Upper lobe of left lung (tissue), 6 donors: ENCODE measurements around the gene LRTM2. TPM values are rescaled to one million over a fixed set of nuclear protein-coding genes. Genes with fewer than 3 reads are reported as not detected.

Experiments
- ATAC-seq, 2 donors: fragments of 200-7000 bp; cut with Tn5 transposase; one replicate each; pipeline ENCODE4 v1.9.1; 2022; ENCODE audit warnings: mild to moderate bottlenecking in 2 of 2, moderate library complexity in 2 of 2; ENCODE audit not compliant: low FRiP score in 2 of 2
- DNase-seq, 2 donors: peaks; one replicate each; pipeline ENCODE4 v3.0.0-alpha.2; 2019 to 2020
- H3K27ac ChIP-seq, 4 donors: fragments of 200-600 bp; sonication (generic); one replicate each; pipeline ENCODE4 v1.5.1; 2016 to 2019
- H3K27me3 ChIP-seq, 4 donors: fragments of 200-600 bp; sonication (generic); one replicate each; pipeline ENCODE4 v1.5.1; 2017 to 2019
- H3K36me3 ChIP-seq, 4 donors: fragments of 200-600 bp; sonication (generic); one replicate each; pipeline ENCODE4 v1.5.1; 2016 to 2019
- H3K4me1 ChIP-seq, 4 donors: fragments of 200-600 bp; sonication (generic); one replicate each; pipeline ENCODE4 v1.5.1; 2018 to 2019
- H3K4me3 ChIP-seq, 4 donors: fragments of 200-600 bp; sonication (generic); one replicate each; pipeline ENCODE4 v1.5.1; 2017 to 2019; ENCODE audit warnings: mild to moderate bottlenecking in 2 of 4, moderate library complexity in 1 of 4
- H3K9me3 ChIP-seq, 4 donors: fragments of 200-600 bp; sonication (generic); one replicate each; pipeline ENCODE4 v1.5.1; 2018 to 2019
- EP300 ChIP-seq, 4 donors: sonication (generic); formaldehyde crosslinking; IDR thresholded peaks; one replicate each; pipeline ENCODE4 v1.5.1; 2017; ENCODE audit warnings: antibody characterized with exemption in 4 of 4, control low read depth in 2 of 4
- POLR2A ChIP-seq, 4 donors: fragments of 450-650 bp; IDR thresholded peaks; one replicate each; pipeline ENCODE4 v1.5.1; 2016 to 2017; ENCODE audit warnings: antibody characterized with exemption in 4 of 4, mild to moderate bottlenecking in 2 of 4
- POLR2AphosphoS5 ChIP-seq, 2 donors: sonication (generic); formaldehyde crosslinking; IDR thresholded peaks; one replicate each; pipeline ENCODE4 v1.5.1; 2017; ENCODE audit warnings: antibody characterized with exemption in 2 of 2
- WGBS, 2 donors: methylation state at CpG; one replicate each; pipeline ENCODE4 v1.1.5; 2017 to 2018; 5-methylcytosine and 5-hydroxymethylcytosine counted together
- total RNA-seq, 6 donors: library from RNA; depleted of rRNA in 4 of 6; stranded (reverse); fragments of >200 nt in 4 of 6; gene quantifications; one replicate each; pipeline versions ENCODE4 v1.1.0 to v1.2.1, GENCODE V29; 2016 to 2021
- TF ChIP-seq, protein P1 (sequence below), 6 experiments: fragments of 450-650 bp in 4 of 6; fragments of 200-600 bp in 2 of 6; sonication (generic) in 2 of 6; IDR thresholded peaks; one replicate each; pipeline ENCODE4 v1.5.1; 2016 to 2019; ENCODE audit warnings: antibody characterized with exemption in 6 of 6
- donor health status: DM: no; HTN: no; CAD: no; lungs with moderate emphysema.
- donor health status: DM: no; HTN: yes; CAD: no; lungs with severe emphysema.

The LRTM2 gene
- total RNA-seq, 6 donors from 2014 or later, result not detected

DNA sequence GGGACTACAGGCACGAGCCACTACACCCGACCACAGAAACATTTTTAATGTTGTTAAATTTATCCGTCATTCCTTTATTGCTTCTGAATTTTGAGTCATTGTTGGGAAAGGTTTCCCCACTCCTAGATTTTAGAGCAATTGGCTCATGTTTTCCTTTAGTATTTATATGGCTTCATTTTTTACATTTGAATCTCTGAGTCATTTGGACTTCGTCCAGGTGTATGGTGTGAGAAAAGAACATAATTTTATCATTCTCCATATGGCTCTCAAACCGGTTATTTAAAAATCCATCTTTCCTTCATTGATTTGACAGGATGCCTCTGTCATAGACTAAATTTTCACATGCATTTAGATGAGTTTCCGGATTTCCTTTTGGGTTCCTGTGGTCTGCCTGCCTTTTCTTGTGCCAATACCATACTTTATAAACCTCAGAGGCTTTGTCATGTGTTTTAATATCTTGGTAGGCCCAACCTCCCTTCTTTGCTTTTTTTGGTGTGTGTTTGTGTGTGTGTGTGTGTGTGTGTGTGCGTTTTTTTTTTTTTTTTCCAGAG is 30.9 kb downstream of the LRTM2 start:
- no peaks in the 10 kb centered on the region for H3K27me3 ChIP-seq
- H3K4me1 ChIP-seq, result no peaks in the 10 kb centered on the region
- 71 to 76% methylated on average over 7 of the region's 7 CpGs for WGBS, 2 donors
- H3K27ac ChIP-seq, result no peak overlapping the region
- no peak for ATAC-seq
- no peak for DNase-seq
- no peak overlapping the region for H3K4me3 ChIP-seq
- TF ChIP-seq, protein P1, sequence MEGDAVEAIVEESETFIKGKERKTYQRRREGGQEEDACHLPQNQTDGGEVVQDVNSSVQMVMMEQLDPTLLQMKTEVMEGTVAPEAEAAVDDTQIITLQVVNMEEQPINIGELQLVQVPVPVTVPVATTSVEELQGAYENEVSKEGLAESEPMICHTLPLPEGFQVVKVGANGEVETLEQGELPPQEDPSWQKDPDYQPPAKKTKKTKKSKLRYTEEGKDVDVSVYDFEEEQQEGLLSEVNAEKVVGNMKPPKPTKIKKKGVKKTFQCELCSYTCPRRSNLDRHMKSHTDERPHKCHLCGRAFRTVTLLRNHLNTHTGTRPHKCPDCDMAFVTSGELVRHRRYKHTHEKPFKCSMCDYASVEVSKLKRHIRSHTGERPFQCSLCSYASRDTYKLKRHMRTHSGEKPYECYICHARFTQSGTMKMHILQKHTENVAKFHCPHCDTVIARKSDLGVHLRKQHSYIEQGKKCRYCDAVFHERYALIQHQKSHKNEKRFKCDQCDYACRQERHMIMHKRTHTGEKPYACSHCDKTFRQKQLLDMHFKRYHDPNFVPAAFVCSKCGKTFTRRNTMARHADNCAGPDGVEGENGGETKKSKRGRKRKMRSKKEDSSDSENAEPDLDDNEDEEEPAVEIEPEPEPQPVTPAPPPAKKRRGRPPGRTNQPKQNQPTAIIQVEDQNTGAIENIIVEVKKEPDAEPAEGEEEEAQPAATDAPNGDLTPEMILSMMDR (IDR thresholded peaks at IDR 0.05), result no peak
- TF ChIP-seq EP300 (IDR thresholded peaks at IDR 0.05), result no peak
- TF ChIP-seq POLR2A (IDR thresholded peaks at IDR 0.05), result no peak
- TF ChIP-seq POLR2AphosphoS5 (IDR thresholded peaks at IDR 0.05), result no peak
- peaks cover 0 to 12% (median 6%) of the 10 kb centered on the region in 4 donors for H3K9me3 ChIP-seq
- H3K36me3 ChIP-seq, result no peaks in the 10 kb centered on the region

DNA sequence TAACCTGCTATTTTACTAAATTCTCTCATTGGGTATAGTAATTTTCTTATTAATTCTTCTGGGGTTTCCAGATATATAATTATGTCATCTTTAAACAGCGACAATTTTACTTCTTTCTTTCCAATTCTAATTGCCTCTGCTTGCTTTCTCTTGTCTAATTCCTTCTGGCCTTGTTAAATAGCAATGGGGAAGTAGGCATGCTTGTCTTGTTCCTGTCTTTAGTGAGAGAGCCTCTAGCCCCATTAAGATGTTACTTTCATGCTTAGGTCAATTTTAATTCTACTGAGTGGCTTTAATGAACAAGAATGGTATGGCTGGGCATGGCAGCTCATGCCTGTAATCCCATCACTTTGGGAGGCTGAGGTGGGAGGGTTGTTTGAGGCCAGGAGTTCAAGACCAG is 31.7 kb downstream of the LRTM2 start:
- H3K4me1 ChIP-seq, result no peaks in the 10 kb centered on the region
- ATAC-seq, result no peak
- WGBS, 2 donors, result 81 to 84% methylated on average over 1 of the region's 1 CpG
- no peaks in the 10 kb centered on the region for H3K27me3 ChIP-seq
- no peak for TF ChIP-seq EP300 (IDR thresholded peaks at IDR 0.05)
- TF ChIP-seq, protein P1 (IDR thresholded peaks at IDR 0.05), result no peak
- TF ChIP-seq POLR2A (IDR thresholded peaks at IDR 0.05), result no peak
- no peak for TF ChIP-seq POLR2AphosphoS5 (IDR thresholded peaks at IDR 0.05)
- no peaks in the 10 kb centered on the region for H3K36me3 ChIP-seq
- no peak overlapping the region for H3K27ac ChIP-seq
- H3K9me3 ChIP-seq, result peaks cover 0 to 12% (median 6%) of the 10 kb centered on the region in 4 donors
- no peak for DNase-seq
- H3K4me3 ChIP-seq, result no peak overlapping the region

DNA sequence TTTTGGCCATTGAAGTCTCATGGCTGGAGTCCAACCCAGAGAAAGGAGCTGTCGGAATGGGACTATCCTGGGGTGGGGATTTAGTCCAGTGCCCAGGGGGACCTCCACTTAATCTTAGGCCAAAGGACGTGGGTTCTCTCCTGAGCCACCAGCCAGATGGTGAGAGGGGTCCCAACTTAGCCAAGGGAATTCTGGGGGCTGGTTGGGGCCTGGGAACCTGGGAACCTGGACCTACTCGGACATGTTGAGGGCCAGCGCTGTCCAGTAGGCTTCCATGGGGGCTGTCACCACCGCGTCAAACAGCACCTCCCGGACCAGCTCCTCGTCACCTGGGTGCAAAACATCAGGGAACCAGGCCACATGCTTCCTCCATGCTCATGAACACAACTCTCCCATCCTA is 33.4 kb downstream of the LRTM2 start:
- no peaks in the 10 kb centered on the region for H3K27me3 ChIP-seq
- no peaks in the 10 kb centered on the region for H3K36me3 ChIP-seq
- DNase-seq (peak in 1 of 2 donors; percentile 33), ATAC-seq (no peak)
- 89 to 91% methylated on average over 7 to 8 of the region's 8 CpGs for WGBS, 2 donors
- H3K4me3 ChIP-seq, result no peak overlapping the region
- no peak overlapping the region for H3K27ac ChIP-seq
- TF ChIP-seq POLR2AphosphoS5 (IDR thresholded peaks at IDR 0.05) (no peak), EP300 (IDR thresholded peaks at IDR 0.05) (no peak), POLR2A (IDR thresholded peaks at IDR 0.05) (no peak)
- TF ChIP-seq, protein P1 (IDR thresholded peaks at IDR 0.05), result no peak
- H3K9me3 ChIP-seq, result peaks cover 0 to 12% (median 6%) of the 10 kb centered on the region in 4 donors
- H3K4me1 ChIP-seq, result no peaks in the 10 kb centered on the region

DNA sequence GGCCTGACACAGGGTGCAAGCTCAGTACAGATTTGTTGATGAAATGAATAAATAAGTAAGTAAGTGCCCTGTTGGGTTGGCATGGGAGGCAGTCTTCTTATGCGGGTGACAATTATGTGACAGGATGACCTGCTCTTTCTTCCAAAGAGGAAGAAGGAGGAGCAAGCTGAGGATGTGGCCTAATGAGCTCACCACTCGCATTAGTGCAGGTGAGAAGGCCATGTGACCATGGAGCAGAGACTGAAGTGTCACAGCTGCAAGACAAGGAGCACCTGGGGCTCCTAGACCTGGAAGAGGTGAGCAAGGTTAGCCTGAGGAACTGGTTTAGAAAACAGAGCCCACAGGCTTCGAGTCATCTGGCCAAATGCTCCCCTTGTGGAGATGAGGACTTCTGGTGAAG is 34.9 kb downstream of the LRTM2 start:
- ATAC-seq (no peak), DNase-seq (no peak)
- no peak overlapping the region for H3K27ac ChIP-seq
- WGBS, 2 donors, result 27 to 55% methylated on average over 1 to 3 of the region's 3 CpGs
- H3K4me3 ChIP-seq, result no peak overlapping the region
- H3K4me1 ChIP-seq, result no peaks in the 10 kb centered on the region
- peaks cover 0 to 12% (median 6%) of the 10 kb centered on the region in 4 donors for H3K9me3 ChIP-seq
- no peaks in the 10 kb centered on the region for H3K36me3 ChIP-seq
- H3K27me3 ChIP-seq, result no peaks in the 10 kb centered on the region
- TF ChIP-seq, protein P1 (IDR thresholded peaks at IDR 0.05), result no peak
- TF ChIP-seq POLR2A (IDR thresholded peaks at IDR 0.05), result no peak

DNA sequence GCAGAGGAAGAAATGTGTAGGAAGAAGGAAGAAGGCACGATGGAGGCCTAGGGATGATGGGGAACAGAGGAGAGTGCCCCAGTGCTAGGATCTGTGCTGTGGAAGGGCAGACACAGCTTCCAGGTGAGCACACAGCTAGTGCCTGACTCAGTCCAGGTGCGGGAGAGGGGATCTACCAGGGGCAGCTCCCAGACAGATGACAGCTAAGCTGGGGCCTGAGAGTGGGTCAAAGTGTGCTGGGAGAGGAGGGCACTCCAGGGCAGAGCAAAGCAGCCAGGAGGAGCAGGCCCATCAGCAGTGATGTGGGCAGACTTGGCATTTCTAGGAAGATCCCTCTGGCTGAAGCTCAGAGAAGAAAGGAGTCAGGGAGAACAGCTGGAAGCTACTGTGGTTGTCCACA is 36.7 kb downstream of the LRTM2 start:
- no peak overlapping the region for H3K27ac ChIP-seq
- no peaks in the 10 kb centered on the region for H3K4me1 ChIP-seq
- no peak for ATAC-seq
- no peak for DNase-seq
- 58 to 60% methylated on average over 2 of the region's 2 CpGs for WGBS, 2 donors
- TF ChIP-seq, protein P1 (IDR thresholded peaks at IDR 0.05), result no peak
- TF ChIP-seq POLR2AphosphoS5 (IDR thresholded peaks at IDR 0.05) (no peak), POLR2A (IDR thresholded peaks at IDR 0.05) (no peak), EP300 (IDR thresholded peaks at IDR 0.05) (no peak)
- no peaks in the 10 kb centered on the region for H3K36me3 ChIP-seq
- H3K4me3 ChIP-seq, result no peak overlapping the region
- peaks cover 0 to 12% (median 6%) of the 10 kb centered on the region in 4 donors for H3K9me3 ChIP-seq
- H3K27me3 ChIP-seq, result no peaks in the 10 kb centered on the region
